ENCODE measurements around the gene SYT15. TPM values are rescaled to one million over a fixed set of nuclear protein-coding genes. Genes with fewer than 3 reads are reported as not detected.

Gene SYT15
- total and polyA plus RNA-seq, 2 of the 13 experiments (the other 11 are each of a cell fraction or from before 2014, with no cell fraction given), result 0.24 to 0.38 TPM

- no peaks in the 10 kb centered on the region for H3K79me2 ChIP-seq (ENCODE audit: insufficient read depth, low read length)
- FAIRE-seq (no peak), DNase-seq (ENCODE audit: low spot score) (no peak), ATAC-seq (no peak)
- no peaks in the 10 kb centered on the region for H3K9me3 ChIP-seq (ENCODE audit: low read length)
- intact Hi-C loops (cut with micrococcal nuclease; ENCODE audit: unreplicated experiment), result no loop called here
- ChIA-PET POLR2A (no interaction called here), CTCF (ENCODE audit: low intra/inter-chr PET ratio, low total read pairs) (no interaction called here)
- peak overlapping the region in 2 of 3 experiments; percentile 2; a peak in 1 of 6 replicates for H3K4me3 ChIP-seq (replicated peaks in 1 of 3; ENCODE audit: insufficient read depth in 1 of 3, low read depth in 2 of 3, low read length in 3 of 3)
- H3K36me3 ChIP-seq (replicated peaks in 1 of 2; ENCODE audit: control insufficient read depth in 1 of 2, insufficient read depth in 2 of 2, low read length in 2 of 2), result no peaks in the 10 kb centered on the region
- WGBS (ENCODE audit: low lambda C conversion rate), result 86% methylated on average over 8 of the region's 8 CpGs
- H3K4me1 ChIP-seq (ENCODE audit: insufficient read depth, low read length), result peaks cover 15% of the 10 kb centered on the region
- no peaks in the 10 kb centered on the region for H4K20me1 ChIP-seq (ENCODE audit: insufficient read depth, low read length)
- H3K27me3 ChIP-seq (ENCODE audit: control insufficient read depth in 1 of 2, insufficient read depth in 2 of 2, low read length in 2 of 2), result peaks cover 0 to 9% of the 10 kb centered on the region in 2 experiments; a peak in 3 of 5 replicates
- TF ChIP-seq ZNF770 (CRISPR knock-in tag; IDR thresholded peaks at IDR 0.05), result 0 out of 2 replicates have a peak, but pooled peaks have one; percentile 56
- no peak for TF ChIP-seq ZNF576 (CRISPR knock-in tag; IDR thresholded peaks at IDR 0.05)
- BruUV-seq (replicated peaks), result no TSS peak
- in situ Hi-C loops (cut with HindIII; ENCODE audit: extremely low pct_ligation_motif_present, low pct_unique_long_range_greater_than_20kb), result no loop called here
- peak overlapping the region; percentile 4; the same call in 1 of the 2 replicates for H3K9ac ChIP-seq (ENCODE audit: insufficient read depth, low read depth, low read length)
- peak overlapping the region; percentile 56 for H3K4me2 ChIP-seq (ENCODE audit: low read depth, low read length)
- no peak overlapping the region for H3K27ac ChIP-seq (ENCODE audit: extremely low read length, insufficient read depth, low read length)
- H2AFZ ChIP-seq (ENCODE audit: low read length), result no peak overlapping the region
These were observed 38.4 kb upstream of the SYT15 start for GRCh38 chr10:46540412-46541016.

GRCh38 chr10:46541017-46541661 lies 37.8 kb upstream of the SYT15 start:
- in situ Hi-C loops (cut with HindIII; ENCODE audit: extremely low pct_ligation_motif_present, low pct_unique_long_range_greater_than_20kb), result no loop called here
- H3K79me2 ChIP-seq (ENCODE audit: insufficient read depth, low read length), result no peaks in the 10 kb centered on the region
- H3K4me1 ChIP-seq (ENCODE audit: insufficient read depth, low read length), result peaks cover 15% of the 10 kb centered on the region
- intact Hi-C loops (cut with micrococcal nuclease; ENCODE audit: unreplicated experiment), result no loop called here
- H3K9me3 ChIP-seq (ENCODE audit: low read length), result no peaks in the 10 kb centered on the region
- CTCF ChIA-PET (ENCODE audit: low intra/inter-chr PET ratio, low total read pairs), result no interaction called here
- H3K27ac ChIP-seq (ENCODE audit: extremely low read length, insufficient read depth, low read length), result no peak overlapping the region
- no peak for FAIRE-seq
- H3K27me3 ChIP-seq (ENCODE audit: control insufficient read depth in 1 of 2, insufficient read depth in 2 of 2, low read length in 2 of 2), result peaks cover 2 to 10% of the 10 kb centered on the region in 2 experiments; a peak in 3 of 5 replicates
- no peak overlapping the region for H3K9ac ChIP-seq (ENCODE audit: insufficient read depth, low read depth, low read length)
- no peak for DNase-seq (ENCODE audit: low spot score)
- 93% methylated on average over 42 of the region's 42 CpGs for WGBS (ENCODE audit: low lambda C conversion rate)
- H3K4me2 ChIP-seq (ENCODE audit: low read depth, low read length), result no peak overlapping the region
- POLR2A ChIA-PET, result no interaction called here
- no peak overlapping the region for H2AFZ ChIP-seq (ENCODE audit: low read length)
- H3K4me3 ChIP-seq (replicated peaks in 1 of 3; ENCODE audit: insufficient read depth in 1 of 3, low read depth in 2 of 3, low read length in 3 of 3), result no peak overlapping the region
- no peaks in the 10 kb centered on the region for H4K20me1 ChIP-seq (ENCODE audit: insufficient read depth, low read length)
- ATAC-seq, result no peak
- no peaks in the 10 kb centered on the region for H3K36me3 ChIP-seq (replicated peaks in 1 of 2; ENCODE audit: control insufficient read depth in 1 of 2, insufficient read depth in 2 of 2, low read length in 2 of 2)
- no TSS peak for BruUV-seq (replicated peaks)
- TF ChIP-seq TCF12 (IDR thresholded peaks at IDR 0.05) (no peak), TCF12 (CRISPR knock-in tag; IDR thresholded peaks at IDR 0.05) (no peak), ZNF768 (CRISPR knock-in tag; IDR thresholded peaks at IDR 0.05) (no peak), ZNF598 (CRISPR knock-in tag; IDR thresholded peaks at IDR 0.05; ENCODE audit: borderline replicate concordance) (no peak), ZNF510 (CRISPR knock-in tag; IDR thresholded peaks at IDR 0.05; ENCODE audit: low read depth) (no peak), ZNF737 (CRISPR knock-in tag; IDR thresholded peaks at IDR 0.05; ENCODE audit: borderline replicate concordance) (no peak), TRAFD1 (CRISPR knock-in tag; IDR thresholded peaks at IDR 0.05; ENCODE audit: borderline replicate concordance) (no peak), ZNF143 (CRISPR knock-in tag; IDR thresholded peaks at IDR 0.05) (no peak), ADNP (CRISPR knock-in tag; IDR thresholded peaks at IDR 0.05) (no peak)
